Liver (tissue), 3 donors: ENCODE measurements around the gene THAP3.

Experiments used
- GABPA ChIP-seq, 2 donors: IDR thresholded peaks in 1 of 2; conservative IDR thresholded peaks in 1 of 2; 2 replicates each; pipeline ENCODE4 v1.6.1; 2016; ENCODE audit warnings: antibody characterized with exemption in 2 of 2, mild to moderate bottlenecking in 1 of 2, moderate library complexity in 1 of 2
- JUND ChIP-seq, 2 donors: IDR thresholded peaks; 2 replicates each; pipeline ENCODE4 v1.6.1; 2016; ENCODE audit warnings: antibody characterized with exemption in 2 of 2
- MAX ChIP-seq: IDR thresholded peaks from 2 replicates; pipeline ENCODE4 v1.6.1; 2016; ENCODE audit warnings: antibody characterized with exemption
- RAD21 ChIP-seq, 2 donors: IDR thresholded peaks; 2 replicates each; pipeline ENCODE4 v1.6.1; 2016; ENCODE audit warnings: antibody characterized with exemption in 2 of 2, mild to moderate bottlenecking in 2 of 2
- SP1 ChIP-seq: IDR thresholded peaks from 2 replicates; pipeline ENCODE4 v1.6.1; 2018; ENCODE audit warnings: antibody characterized with exemption, mild to moderate bottlenecking
- TF ChIP-seq, protein P1 (sequence below): fragments of 150-350 bp; IDR thresholded peaks from 2 replicates; pipeline ENCODE4 v1.5.1; 2017; ENCODE audit warnings: improper control_type of control experiment, low read depth, low read length; ENCODE audit not compliant: missing input control
- TF ChIP-seq, protein P2 (sequence below): IDR thresholded peaks from 2 replicates; pipeline ENCODE4 v1.6.1; 2016; ENCODE audit warnings: antibody characterized with exemption, mild to moderate bottlenecking
- TF ChIP-seq, protein P3 (sequence below): IDR thresholded peaks from 2 replicates; pipeline ENCODE4 v1.6.1; 2016; ENCODE audit warnings: antibody characterized with exemption
- donor health status: healthy.
- donor health status: healthy.

DNA sequence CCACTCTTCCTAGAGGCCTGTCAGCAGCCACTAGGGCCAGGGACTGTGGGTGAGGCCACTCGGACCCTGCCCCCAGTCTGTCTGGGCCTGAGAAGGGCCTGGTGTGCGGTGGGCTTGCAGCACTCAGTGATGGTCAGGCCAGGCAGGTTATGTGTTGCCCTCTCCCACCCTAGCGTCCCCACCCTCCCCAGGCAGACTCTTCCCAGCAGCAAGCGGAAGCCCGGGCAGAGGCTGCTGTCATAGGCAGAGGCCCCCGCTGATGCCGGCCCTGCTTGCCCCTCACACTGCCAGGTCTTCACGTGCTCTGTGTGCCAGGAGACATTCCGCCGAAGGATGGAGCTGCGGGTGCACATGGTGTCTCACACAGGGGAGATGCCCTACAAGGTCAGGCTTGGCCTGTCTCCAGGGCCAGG lies 38.3 kb upstream of the THAP3 start:
- TF ChIP-seq, protein P1, sequence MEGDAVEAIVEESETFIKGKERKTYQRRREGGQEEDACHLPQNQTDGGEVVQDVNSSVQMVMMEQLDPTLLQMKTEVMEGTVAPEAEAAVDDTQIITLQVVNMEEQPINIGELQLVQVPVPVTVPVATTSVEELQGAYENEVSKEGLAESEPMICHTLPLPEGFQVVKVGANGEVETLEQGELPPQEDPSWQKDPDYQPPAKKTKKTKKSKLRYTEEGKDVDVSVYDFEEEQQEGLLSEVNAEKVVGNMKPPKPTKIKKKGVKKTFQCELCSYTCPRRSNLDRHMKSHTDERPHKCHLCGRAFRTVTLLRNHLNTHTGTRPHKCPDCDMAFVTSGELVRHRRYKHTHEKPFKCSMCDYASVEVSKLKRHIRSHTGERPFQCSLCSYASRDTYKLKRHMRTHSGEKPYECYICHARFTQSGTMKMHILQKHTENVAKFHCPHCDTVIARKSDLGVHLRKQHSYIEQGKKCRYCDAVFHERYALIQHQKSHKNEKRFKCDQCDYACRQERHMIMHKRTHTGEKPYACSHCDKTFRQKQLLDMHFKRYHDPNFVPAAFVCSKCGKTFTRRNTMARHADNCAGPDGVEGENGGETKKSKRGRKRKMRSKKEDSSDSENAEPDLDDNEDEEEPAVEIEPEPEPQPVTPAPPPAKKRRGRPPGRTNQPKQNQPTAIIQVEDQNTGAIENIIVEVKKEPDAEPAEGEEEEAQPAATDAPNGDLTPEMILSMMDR = no peak
- TF ChIP-seq, protein P2, sequence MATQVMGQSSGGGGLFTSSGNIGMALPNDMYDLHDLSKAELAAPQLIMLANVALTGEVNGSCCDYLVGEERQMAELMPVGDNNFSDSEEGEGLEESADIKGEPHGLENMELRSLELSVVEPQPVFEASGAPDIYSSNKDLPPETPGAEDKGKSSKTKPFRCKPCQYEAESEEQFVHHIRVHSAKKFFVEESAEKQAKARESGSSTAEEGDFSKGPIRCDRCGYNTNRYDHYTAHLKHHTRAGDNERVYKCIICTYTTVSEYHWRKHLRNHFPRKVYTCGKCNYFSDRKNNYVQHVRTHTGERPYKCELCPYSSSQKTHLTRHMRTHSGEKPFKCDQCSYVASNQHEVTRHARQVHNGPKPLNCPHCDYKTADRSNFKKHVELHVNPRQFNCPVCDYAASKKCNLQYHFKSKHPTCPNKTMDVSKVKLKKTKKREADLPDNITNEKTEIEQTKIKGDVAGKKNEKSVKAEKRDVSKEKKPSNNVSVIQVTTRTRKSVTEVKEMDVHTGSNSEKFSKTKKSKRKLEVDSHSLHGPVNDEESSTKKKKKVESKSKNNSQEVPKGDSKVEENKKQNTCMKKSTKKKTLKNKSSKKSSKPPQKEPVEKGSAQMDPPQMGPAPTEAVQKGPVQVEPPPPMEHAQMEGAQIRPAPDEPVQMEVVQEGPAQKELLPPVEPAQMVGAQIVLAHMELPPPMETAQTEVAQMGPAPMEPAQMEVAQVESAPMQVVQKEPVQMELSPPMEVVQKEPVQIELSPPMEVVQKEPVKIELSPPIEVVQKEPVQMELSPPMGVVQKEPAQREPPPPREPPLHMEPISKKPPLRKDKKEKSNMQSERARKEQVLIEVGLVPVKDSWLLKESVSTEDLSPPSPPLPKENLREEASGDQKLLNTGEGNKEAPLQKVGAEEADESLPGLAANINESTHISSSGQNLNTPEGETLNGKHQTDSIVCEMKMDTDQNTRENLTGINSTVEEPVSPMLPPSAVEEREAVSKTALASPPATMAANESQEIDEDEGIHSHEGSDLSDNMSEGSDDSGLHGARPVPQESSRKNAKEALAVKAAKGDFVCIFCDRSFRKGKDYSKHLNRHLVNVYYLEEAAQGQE = no peak
- TF ChIP-seq MAX (no peak), GABPA (IDR thresholded peaks at IDR 0.05 in 1 of 2, conservative IDR thresholded peaks at IDR 0.05 in 1 of 2) (no peak), RAD21 (IDR thresholded peaks at IDR 0.05) (no peak), JUND (IDR thresholded peaks at IDR 0.05) (no peak), SP1 (no peak)
- TF ChIP-seq, protein P3, sequence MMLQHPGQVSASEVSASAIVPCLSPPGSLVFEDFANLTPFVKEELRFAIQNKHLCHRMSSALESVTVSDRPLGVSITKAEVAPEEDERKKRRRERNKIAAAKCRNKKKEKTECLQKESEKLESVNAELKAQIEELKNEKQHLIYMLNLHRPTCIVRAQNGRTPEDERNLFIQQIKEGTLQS = no peak
